GM06990 (cell line): Measurements from ENCODE around the gene ANKRD13B.

ENCODE experiments used
- DNase-seq: peaks from one replicate; pipeline ENCODE4 v3.0.0-alpha.2; 2011; ENCODE audit not compliant: insufficient read length; ENCODE audit errors: extremely low read depth
- H3K27me3 ChIP-seq: replicated peaks from 2 replicates; pipeline ENCODE4 v1.6.0; 2011; ENCODE audit warnings: low read length; ENCODE audit not compliant: control insufficient read depth, insufficient read depth
- H3K36me3 ChIP-seq: 2 replicates; pipeline ENCODE4 v1.5.1; 2011; ENCODE audit warnings: low read length; ENCODE audit not compliant: control insufficient read depth, insufficient read depth
- H3K4me3 ChIP-seq: replicated peaks from 2 replicates; pipeline ENCODE4 v1.5.1; 2011; ENCODE audit warnings: low read depth, mild to moderate bottlenecking, control low read depth, low read length
- CTCF ChIP-seq: IDR thresholded peaks from 2 replicates; pipeline ENCODE4 v1.5.1; 2011; ENCODE audit warnings: low read length, control low read depth, mild to moderate bottlenecking, inconsistent platforms; ENCODE audit not compliant: insufficient read depth, poor library complexity, severe bottlenecking

The ANKRD13B gene

GRCh38 chr17:29613856-29614255 lies 20.9 kb downstream of the ANKRD13B start:
- H3K4me3 ChIP-seq = peak overlapping the region; percentile 29; the same call in 1 of the 2 replicates
- peaks cover 2% of the 10 kb centered on the region for H3K27me3 ChIP-seq
- TF ChIP-seq CTCF = no peak

GRCh38 chr17:29614349-29615047 lies 21.6 kb downstream of the ANKRD13B start:
- Histone ChIP-seq H3K4me3 (no peak overlapping the region), H3K27me3 (peaks cover 2% of the 10 kb centered on the region), H3K36me3 (no peaks in the 10 kb centered on the region)
- no peak for DNase-seq
- no peak for TF ChIP-seq CTCF

More at GRCh38 chr17:29613856-29614255, 20.9 kb downstream of the ANKRD13B start:
- DNase-seq = no peak
- H3K36me3 ChIP-seq = no peaks in the 10 kb centered on the region

- no peak for DNase-seq
- H3K4me3 ChIP-seq = peak overlapping the region; percentile 59
- no peak for TF ChIP-seq CTCF
- H3K36me3 ChIP-seq = no peaks in the 10 kb centered on the region
- H3K27me3 ChIP-seq = peaks cover 2% of the 10 kb centered on the region
These were observed 22.1 kb downstream of the ANKRD13B start for GRCh38 chr17:29615048-29615385.

- peak overlapping the region; percentile 60 for H3K4me3 ChIP-seq
- peak; percentile 89 for DNase-seq
- no peak for TF ChIP-seq CTCF
- no peaks in the 10 kb centered on the region for H3K36me3 ChIP-seq
- H3K27me3 ChIP-seq = peaks cover 2% of the 10 kb centered on the region
These were observed 22.8 kb downstream of the ANKRD13B start for GRCh38 chr17:29615492-29616299.

- peaks cover 2% of the 10 kb centered on the region for H3K27me3 ChIP-seq
- DNase-seq = no peak
- TF ChIP-seq CTCF = no peak
- H3K36me3 ChIP-seq = no peaks in the 10 kb centered on the region
- peak overlapping the region; percentile 28 for H3K4me3 ChIP-seq
These were observed 23.5 kb downstream of the ANKRD13B start for GRCh38 chr17:29616300-29617048.
